HL-60 (cell line): ENCODE data around the gene UVSSA.

ENCODE experiments used
- GABPA ChIP-seq: IDR thresholded peaks from 2 replicates; pipeline ENCODE4 v1.6.1; 2012; ENCODE audit warnings: low read depth
- POLR2AphosphoS5 ChIP-seq: IDR thresholded peaks from 2 replicates; pipeline ENCODE4 v1.6.1; 2012; ENCODE audit warnings: low read depth
- REST ChIP-seq: IDR thresholded peaks from 2 replicates; pipeline ENCODE4 v1.6.1; 2012; ENCODE audit warnings: low read depth; ENCODE audit not compliant: insufficient replicate concordance

DNA sequence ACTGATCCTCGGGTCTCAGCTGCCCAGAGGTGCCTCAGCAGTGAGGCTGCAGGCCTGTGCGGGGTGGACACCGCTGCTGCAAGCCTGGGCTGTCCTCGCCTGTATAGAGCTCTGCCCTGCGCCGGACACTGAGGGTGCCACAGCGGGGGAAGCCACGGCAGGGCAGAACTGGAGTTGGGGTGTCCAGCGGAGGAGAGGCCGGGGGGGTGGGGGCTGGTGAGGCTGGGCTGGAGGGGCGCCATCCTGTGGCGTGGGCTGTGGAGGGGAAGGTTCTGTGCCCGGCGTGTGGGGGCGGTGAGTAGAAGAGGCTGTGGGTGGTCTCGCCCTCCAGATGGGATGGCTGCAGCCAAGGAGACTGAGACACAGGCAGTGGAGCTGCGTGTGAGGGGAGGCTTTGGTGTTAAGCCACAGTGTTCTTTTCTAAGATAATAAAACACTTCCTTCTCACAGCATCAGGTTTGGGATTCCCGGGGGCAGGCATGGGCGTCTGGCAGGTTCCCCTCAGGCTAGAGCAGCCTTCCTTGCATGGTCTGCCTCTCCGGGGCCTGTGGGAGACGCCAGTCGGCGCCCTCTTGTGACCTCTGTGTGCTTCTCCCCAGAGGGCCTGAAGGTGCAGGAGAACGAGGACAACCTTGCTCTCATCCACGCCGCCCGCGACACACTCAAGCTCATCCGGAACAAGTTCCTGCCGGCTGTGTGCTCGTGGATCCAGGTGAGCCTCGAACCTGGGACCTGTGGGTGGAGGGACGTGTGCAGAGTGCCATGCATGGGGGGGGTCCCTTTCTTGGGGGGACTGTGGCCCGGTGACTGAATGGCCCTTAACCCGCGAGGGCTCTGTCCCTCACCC lies 7.4 kb downstream of the UVSSA start:
- no peak for TF ChIP-seq REST
- no peak for TF ChIP-seq POLR2AphosphoS5
- TF ChIP-seq GABPA, result no peak
